Mammary epithelial cell (primary cell): ENCODE results near the gene C10orf71.

Source experiments
- CTCF ChIP-seq, 2 donors: IDR thresholded peaks in 1 of 2; conservative IDR thresholded peaks in 1 of 2; 2 replicates each; pipeline ENCODE4 v1.5.1; 2011 to 2012; ENCODE audit warnings: inconsistent platforms in 2 of 2, low read length in 2 of 2, mild to moderate bottlenecking in 2 of 2, control low read depth in 1 of 2, low read depth in 1 of 2; ENCODE audit not compliant: insufficient read depth in 1 of 2; ENCODE audit errors: extremely low read depth in 1 of 2
- EZH2 ChIP-seq: IDR thresholded peaks from 2 replicates; pipeline ENCODE4 v1.6.1; 2012; ENCODE audit warnings: low read length, inconsistent platforms, borderline replicate concordance

DNA sequence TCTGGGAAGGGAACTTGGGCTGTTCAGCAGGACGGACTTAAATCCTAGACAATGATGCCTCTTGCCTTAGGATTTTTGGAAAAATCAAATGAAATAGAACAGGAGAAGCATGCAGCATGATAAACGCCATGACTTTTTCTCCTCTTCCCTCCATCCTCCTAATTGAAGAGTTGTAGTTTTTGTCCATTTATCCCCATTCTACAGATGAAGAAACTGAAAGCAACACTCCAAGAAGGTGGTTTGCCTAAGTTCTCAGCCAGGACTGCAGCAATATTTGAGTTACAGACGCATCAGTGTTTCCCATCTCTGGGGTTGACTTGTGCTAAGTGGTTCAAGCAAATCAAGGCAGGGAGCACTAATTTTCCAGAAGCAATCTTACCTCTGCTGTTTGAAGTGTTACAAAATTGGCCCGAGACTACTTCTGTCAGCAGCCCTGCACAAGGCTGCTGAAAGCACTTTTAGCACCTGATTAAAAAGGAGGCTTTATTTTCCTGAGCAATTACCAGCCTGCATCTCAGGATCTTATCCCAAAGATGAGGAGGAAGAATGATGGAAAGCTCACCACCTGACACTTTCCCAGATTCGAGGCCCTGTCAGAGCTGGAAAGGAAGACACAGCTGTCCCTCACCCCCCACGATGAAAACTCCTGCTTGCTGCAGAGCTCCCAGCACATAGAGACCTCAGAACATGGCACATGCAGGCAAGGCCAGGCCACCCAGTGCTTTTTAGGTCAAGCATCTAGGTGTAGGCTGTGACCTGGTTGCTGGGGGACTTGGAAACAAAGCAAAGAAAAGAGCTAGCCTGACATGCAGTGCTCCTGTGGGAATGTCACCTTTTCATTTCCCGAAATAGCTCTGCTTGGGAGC lies 19.7 kb upstream of the C10orf71 start:
- no peak for TF ChIP-seq CTCF (conservative IDR thresholded peaks at IDR 0.05 in 1 of 2, IDR thresholded peaks at IDR 0.05 in 1 of 2; ENCODE audit: extremely low read depth in 1 of 2, insufficient read depth in 1 of 2, low read depth in 1 of 2, low read length in 2 of 2)
- TF ChIP-seq EZH2, result no peak
